HUES64 (cell line): ENCODE results near the gene RIPOR1.
"Not testable (repeated sequence)": the region's sequence is repeated elsewhere in the genome, so short reads cannot be mapped to it uniquely, and the experiment has no call there.

Experiments
- H3K27ac ChIP-seq: 2 replicates; pipeline ENCODE4 v1.7.0; 2013; ENCODE audit warnings: low read depth, low read length, inconsistent platforms
- H3K27me3 ChIP-seq: 2 replicates; pipeline ENCODE4 v1.6.1; 2013; ENCODE audit warnings: mild to moderate bottlenecking, low read length; ENCODE audit not compliant: insufficient read depth
- H3K36me3 ChIP-seq: 2 replicates; pipeline ENCODE4 v1.6.1; 2013; ENCODE audit warnings: mild to moderate bottlenecking, low read length; ENCODE audit not compliant: insufficient read depth
- H3K4me1 ChIP-seq: 2 replicates; pipeline ENCODE4 v1.6.1; 2013; ENCODE audit warnings: mild to moderate bottlenecking, low read length, moderate library complexity; ENCODE audit not compliant: insufficient read depth
- H3K4me3 ChIP-seq: 2 replicates; pipeline ENCODE4 v1.5.1; 2013; ENCODE audit warnings: mild to moderate bottlenecking, low read length, moderate library complexity
- H3K9ac ChIP-seq: 2 replicates; pipeline ENCODE4 v1.6.1; 2013; ENCODE audit warnings: mild to moderate bottlenecking, low read depth, low read length
- H3K9me3 ChIP-seq: 2 replicates; pipeline ENCODE4 v1.6.1; 2013; ENCODE audit warnings: low read depth, low read length; ENCODE audit not compliant: insufficient read depth
- WGBS: fragments of 150-250, 120-280 bp; methylation state at CpG from one replicate; pipeline ENCODE4 v1.1.7; 2013; ENCODE audit warnings: missing lambda C conversion rate; 5-methylcytosine and 5-hydroxymethylcytosine counted together

The RIPOR1 gene

DNA sequence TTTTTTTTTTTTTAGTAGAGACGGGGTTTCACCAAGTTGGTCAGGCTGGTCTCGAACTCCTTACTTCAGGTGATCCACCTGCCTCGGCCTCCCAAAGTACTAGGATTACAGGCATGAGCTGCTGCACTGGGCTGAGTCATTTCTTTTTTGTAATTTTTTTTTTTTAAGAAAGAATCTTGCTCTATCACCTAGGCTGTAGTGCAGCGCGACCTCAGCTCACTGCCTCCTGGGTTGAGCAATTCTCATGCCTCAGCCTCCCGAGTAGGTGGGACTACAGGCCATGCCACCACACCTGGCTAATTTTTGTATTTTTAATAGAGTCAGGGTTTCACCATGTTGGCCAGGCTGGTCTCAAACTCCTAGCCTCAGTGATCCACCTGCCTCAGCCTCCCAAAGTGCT, 5.4 kb downstream of the RIPOR1 start:
- not testable (repeated sequence) for H3K27ac ChIP-seq, H3K4me3 ChIP-seq, H3K9me3 ChIP-seq, H3K4me1 ChIP-seq, H3K9ac ChIP-seq, H3K36me3 ChIP-seq
- peaks cover 99% of the 10 kb centered on the region for H3K27me3 ChIP-seq
- WGBS: 90% methylated on average over 6 of the region's 6 CpGs

DNA sequence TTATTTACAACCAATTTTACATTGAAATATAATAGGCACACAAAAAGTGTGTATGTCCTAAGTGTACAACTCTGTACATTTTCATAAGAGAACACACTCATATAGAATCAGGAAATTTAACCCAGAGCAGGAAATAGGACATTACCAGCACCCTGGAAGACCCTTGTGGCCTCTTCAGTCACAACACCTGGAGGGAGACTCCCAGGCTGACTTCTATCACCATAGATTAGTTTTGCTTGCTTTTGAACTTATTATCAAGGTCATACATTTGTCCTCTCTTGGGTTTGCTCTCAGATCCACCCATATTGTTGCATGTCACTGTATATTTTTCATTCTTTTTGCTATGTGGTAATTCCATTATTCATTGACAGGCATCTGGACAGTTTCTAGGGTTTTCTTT, 5.8 kb downstream of the RIPOR1 start:
- Histone ChIP-seq H3K9me3 (no peaks in the 10 kb centered on the region), H3K4me3 (no peak overlapping the region), H3K36me3 (no peaks in the 10 kb centered on the region), H3K27me3 (peaks cover 99% of the 10 kb centered on the region), H3K9ac (no peak overlapping the region), H3K4me1 (peaks cover 5% of the 10 kb centered on the region; the same call in 1 of the 2 replicates), H3K27ac (no peak overlapping the region)

DNA sequence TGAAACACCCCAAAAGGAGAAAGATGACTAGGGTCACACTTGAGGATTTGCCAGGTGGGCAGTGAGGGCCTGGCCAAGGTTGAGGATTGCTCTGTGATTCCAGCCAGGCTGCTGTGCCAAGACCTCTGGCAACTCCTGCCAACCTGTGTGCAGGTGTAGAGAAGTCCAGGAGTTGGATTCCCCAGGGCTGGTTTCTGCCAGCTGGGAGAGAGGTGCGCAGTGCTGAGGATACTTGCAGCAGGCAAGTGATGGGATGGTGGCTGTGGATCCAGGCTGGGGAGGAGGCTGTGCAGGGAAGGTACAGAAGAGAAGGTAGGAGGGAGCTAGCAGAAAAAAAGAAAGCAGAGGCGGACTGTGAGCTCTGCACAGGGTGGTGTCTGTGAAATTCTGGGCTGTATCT, 6.6 kb downstream of the RIPOR1 start:
- Histone ChIP-seq H3K4me3 (no peak overlapping the region), H3K9ac (no peak overlapping the region), H3K36me3 (no peaks in the 10 kb centered on the region), H3K27me3 (peaks cover 99% of the 10 kb centered on the region), H3K27ac (no peak overlapping the region), H3K4me1 (peaks cover 5% of the 10 kb centered on the region; the same call in 1 of the 2 replicates), H3K9me3 (no peaks in the 10 kb centered on the region)
- 89% methylated on average over 2 of the region's 2 CpGs for WGBS

DNA sequence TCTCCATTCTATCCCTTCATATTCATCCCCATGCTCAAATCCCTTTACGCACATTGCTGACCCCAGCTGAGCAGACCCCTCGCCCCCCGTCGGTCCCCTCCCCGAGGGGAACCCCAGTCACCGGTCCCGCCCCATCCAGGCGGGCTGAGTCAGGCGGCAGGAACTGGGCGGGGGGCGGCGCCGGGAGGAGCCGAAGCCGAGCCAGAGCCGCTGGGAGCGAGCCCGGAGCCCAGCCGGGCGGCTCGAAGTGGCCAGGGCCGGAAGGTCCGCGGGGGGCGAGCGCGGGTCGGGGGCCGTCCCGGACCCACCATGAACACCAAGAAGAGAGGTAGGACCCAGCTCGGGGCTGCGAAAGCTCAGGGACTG, 8.6 kb downstream of the RIPOR1 start:
- Histone ChIP-seq H3K4me1 (no peaks in the 10 kb centered on the region), H3K36me3 (peaks cover 6% of the 10 kb centered on the region), H3K27me3 (peaks cover 84% of the 10 kb centered on the region), H3K27ac (no peak overlapping the region), H3K9ac (peak overlapping the region; percentile 44), H3K4me3 (peak overlapping the region; percentile 63), H3K9me3 (no peaks in the 10 kb centered on the region)
- under 1% methylated on average over 32 of the region's 32 CpGs for WGBS

DNA sequence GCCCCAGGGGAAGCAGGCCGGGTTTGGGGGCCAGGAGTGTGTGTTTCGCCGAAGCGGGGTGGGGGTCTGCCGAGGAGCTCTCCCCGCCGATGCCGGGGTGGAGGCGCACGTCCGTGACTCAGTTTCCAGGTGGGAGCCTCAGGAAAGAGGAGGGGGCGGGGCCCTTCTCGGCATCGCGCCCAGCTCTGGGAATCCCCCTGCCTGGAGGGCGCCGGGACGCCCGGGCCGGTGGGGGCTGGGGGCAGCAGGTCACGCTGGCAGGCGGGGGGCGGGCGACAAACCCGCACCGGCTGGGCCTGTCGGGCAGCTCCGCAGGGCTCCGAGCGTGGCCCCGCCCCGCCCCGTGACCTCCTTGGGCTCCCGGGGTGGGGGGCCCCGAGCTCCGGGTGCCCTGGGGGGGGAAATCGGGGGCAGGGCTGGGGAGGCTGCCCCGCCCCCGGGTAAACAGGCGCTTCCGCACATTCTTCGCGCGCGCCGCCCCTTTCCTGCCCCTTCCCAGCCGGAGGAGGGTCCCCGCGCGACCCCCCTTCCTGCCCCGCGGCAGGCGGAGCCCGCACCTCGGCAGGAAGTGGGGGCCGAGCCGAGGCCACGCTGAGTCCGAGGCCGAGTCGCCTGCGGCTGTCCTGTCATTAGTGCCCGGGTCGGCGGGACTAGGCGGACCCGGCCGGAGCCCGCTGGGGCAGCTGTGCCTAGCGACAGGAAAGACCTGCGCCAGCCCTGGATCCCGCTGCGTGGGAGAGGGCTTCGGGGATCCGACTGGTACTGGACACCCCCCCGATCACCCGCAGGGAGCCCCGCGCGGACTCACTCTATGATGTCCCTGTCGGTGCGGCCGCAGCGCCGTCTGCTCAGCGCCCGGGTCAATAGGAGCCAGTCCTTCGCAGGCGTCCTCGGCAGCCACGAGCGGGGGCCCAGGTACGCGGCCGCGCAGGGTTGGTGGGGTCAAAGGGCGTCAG, 9.3 kb downstream of the RIPOR1 start:
- Histone ChIP-seq H3K9ac (peak overlapping the region; percentile 44), H3K4me1 (no peaks in the 10 kb centered on the region), H3K27ac (no peak overlapping the region), H3K9me3 (no peaks in the 10 kb centered on the region), H3K27me3 (peaks cover 77% of the 10 kb centered on the region), H3K36me3 (peaks cover 6% of the 10 kb centered on the region), H3K4me3 (peak overlapping the region; percentile 63)
- 1% methylated on average over 97 of the region's 97 CpGs for WGBS

DNA sequence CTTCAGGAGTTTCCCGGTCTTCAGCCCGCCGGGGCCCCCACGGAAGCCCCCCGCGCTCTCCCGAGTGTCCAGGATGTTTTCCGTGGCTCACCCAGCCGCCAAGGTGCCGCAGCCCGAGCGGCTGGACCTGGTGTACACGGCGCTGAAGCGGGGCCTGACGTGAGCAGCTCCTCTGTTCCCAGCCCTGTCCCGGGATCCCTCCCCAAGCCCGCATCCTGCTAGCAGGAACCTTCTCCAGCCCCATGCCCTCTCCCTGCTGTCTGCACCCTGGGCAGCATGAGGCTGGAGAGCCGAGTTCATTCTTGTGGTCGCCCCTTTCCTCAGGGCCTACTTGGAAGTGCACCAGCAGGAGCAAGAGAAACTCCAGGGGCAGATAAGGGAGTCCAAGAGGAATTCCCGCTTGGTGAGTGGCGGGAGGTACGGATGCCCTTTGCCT, 10.1 kb downstream of the RIPOR1 start:
- 0 out of 2 replicates have a peak overlapping the region, but pooled peaks have one; percentile 35 for H3K9ac ChIP-seq
- H3K27ac ChIP-seq: no peak overlapping the region
- no peaks in the 10 kb centered on the region for H3K9me3 ChIP-seq
- peaks cover 6% of the 10 kb centered on the region for H3K36me3 ChIP-seq
- no peaks in the 10 kb centered on the region for H3K4me1 ChIP-seq
- peaks cover 70% of the 10 kb centered on the region for H3K27me3 ChIP-seq
- 17% methylated on average over 23 of the region's 23 CpGs for WGBS
- peak overlapping the region; percentile 63 for H3K4me3 ChIP-seq

DNA sequence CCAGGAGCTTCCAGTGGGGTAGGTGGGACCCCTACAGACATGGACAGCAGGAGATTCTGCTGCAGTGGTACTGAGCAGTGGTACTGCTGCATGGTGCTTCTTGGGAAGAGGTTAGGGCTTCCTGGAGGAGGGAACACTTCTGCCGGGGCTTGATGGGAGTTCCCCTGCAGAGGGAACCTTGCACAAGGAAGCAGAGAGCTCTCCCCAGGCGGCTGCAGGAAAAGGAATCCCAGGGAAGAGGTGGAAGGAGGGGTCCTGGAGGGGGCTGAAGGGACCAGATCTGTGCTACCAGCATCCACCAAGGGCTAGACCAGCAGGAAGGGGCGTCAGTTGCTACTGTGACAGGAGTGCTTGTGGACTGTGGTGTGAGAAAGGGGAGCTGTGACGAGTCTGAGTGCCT, 10.6 kb downstream of the RIPOR1 start:
- no peak overlapping the region for H3K9ac ChIP-seq
- WGBS: 29% methylated on average over 3 of the region's 4 CpGs
- peaks cover 6% of the 10 kb centered on the region for H3K36me3 ChIP-seq
- no peaks in the 10 kb centered on the region for H3K9me3 ChIP-seq
- H3K27me3 ChIP-seq: peaks cover 65% of the 10 kb centered on the region
- H3K27ac ChIP-seq: no peak overlapping the region
- H3K4me3 ChIP-seq: no peak overlapping the region
- no peaks in the 10 kb centered on the region for H3K4me1 ChIP-seq

DNA sequence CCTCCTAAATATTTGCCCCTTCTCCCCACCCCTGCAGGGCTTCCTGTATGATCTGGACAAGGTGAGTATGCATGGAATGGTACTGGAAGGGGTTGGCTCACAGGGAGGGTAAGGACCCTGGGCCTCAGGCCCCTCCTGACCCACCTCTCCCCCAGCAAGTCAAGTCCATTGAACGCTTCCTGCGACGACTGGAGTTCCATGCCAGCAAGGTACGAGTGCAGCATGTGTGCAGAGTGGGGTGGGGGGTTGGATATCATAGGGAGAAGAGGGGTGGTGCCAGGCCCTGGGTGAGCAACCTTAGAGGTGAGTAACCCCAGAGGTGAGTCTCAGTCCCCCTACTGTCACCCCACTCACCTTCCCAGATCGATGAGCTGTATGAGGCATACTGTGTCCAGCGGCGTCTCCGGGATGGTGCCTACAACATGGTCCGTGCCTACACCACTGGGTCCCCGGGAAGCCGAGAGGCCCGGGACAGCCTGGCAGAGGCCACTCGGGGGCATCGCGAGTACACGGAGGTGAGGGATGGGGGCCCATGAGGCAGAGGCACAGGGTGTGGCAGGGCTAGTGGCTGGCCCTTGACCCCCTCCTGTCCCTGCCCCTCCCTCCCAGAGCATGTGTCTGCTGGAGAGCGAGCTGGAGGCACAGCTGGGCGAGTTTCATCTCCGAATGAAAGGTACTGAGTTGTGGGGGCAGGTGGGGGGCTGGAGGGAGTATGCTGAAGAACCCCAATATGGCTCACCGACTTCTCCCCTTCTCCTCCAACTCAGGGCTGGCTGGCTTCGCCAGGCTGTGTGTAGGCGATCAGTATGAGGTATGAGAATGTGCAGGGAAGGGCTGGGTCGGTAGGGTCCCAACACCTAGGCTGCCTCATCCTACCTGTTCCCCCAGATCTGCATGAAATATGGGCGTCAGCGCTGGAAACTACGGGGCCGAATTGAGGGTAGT, 11.3 kb downstream of the RIPOR1 start:
- H3K9me3 ChIP-seq: no peaks in the 10 kb centered on the region
- peaks cover 58% of the 10 kb centered on the region for H3K27me3 ChIP-seq
- no peak overlapping the region for H3K4me3 ChIP-seq
- H3K9ac ChIP-seq: no peak overlapping the region
- 91% methylated on average over 23 of the region's 27 CpGs for WGBS
- no peaks in the 10 kb centered on the region for H3K4me1 ChIP-seq
- peaks cover 6% of the 10 kb centered on the region for H3K36me3 ChIP-seq
- H3K27ac ChIP-seq: no peak overlapping the region

DNA sequence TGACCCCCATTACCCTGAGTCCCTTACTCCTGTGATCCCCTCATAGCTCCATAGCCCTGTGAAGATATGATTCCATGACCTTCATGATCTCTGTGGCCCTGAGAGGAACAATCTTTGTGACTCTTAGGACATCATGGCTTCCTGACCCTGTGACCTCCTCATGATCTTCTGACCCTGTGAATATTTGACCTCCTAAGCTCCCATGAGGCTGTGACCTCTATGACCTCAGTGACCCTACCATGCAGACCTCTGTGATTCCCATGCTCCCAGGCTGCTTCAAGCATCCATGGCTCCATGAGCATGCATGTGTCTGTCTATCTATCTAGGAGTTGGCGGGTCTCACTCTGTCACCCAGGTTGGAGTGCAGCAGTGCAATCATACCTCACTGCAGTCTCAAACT, 12.1 kb downstream of the RIPOR1 start:
- 96% methylated on average over 1 of the region's 1 CpG for WGBS
- peaks cover 50% of the 10 kb centered on the region for H3K27me3 ChIP-seq
- no peaks in the 10 kb centered on the region for H3K9me3 ChIP-seq
- H3K4me3 ChIP-seq: no peak overlapping the region
- no peak overlapping the region for H3K27ac ChIP-seq
- H3K9ac ChIP-seq: no peak overlapping the region
- peaks cover 6% of the 10 kb centered on the region for H3K36me3 ChIP-seq
- no peaks in the 10 kb centered on the region for H3K4me1 ChIP-seq

DNA sequence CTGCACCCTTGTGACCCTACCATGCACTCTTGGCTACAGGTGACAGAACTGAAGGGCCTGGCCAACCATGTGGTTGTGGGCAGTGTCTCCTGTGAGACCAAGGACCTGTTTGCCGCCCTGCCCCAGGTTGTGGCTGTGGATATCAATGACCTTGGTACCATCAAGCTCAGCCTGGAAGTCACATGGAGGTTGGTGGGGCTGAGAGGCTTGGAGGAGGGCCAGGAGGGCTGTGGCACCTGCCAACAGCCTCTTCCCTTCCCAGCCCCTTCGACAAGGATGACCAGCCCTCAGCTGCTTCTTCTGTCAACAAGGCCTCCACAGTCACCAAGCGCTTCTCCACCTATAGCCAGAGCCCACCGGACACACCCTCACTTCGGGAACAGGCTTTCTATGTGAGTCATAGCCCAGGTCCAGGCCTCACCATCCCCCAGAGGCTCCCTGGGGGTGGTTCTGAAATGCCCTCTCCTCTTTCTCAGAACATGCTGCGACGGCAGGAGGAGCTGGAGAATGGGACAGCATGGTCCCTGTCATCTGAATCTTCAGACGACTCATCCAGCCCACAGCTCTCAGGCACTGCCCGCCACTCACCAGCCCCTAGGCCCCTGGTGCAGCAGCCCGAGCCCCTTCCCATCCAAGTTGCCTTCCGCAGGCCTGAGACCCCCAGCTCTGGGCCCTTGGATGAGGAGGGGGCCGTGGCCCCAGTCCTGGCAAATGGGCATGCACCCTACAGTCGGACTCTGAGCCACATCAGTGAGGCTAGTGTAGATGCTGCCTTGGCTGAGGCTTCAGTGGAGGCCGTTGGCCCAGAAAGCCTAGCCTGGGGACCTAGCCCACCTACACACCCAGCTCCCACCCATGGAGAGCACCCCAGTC, 13.0 kb downstream of the RIPOR1 start:
- H3K4me1 ChIP-seq: no peaks in the 10 kb centered on the region
- peaks cover 6% of the 10 kb centered on the region for H3K36me3 ChIP-seq

More for the DNA sequence above, 13.0 kb downstream of the RIPOR1 start:
- Histone ChIP-seq H3K4me3 (no peak overlapping the region), H3K9me3 (no peaks in the 10 kb centered on the region), H3K27me3 (peaks cover 42% of the 10 kb centered on the region), H3K27ac (no peak overlapping the region), H3K9ac (no peak overlapping the region)
- WGBS: 84% methylated on average over 14 of the region's 14 CpGs
